ENCODE measurements around the gene LNP1.

LNP1 gene

DNA sequence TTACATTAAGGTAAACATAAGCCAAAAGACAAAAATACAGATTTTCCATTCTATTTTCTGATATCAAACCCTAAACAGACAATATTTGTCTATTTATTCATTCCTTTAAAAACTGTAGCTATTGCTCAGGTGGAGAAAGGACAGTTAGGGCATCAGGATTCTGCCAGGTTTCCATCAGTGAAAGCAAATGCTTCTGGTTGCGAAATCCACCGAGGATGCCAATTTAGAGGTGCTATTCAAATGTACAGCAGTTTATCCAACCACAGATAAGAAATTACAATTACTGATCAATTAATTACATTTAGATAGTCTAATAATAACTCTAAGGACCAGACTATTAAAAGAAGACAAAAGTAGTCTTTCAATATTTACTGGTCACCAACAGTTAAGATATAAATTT lies 4.4 kb upstream of the LNP1 start:
- ChIA-PET POLR2A (no interaction called here), CTCF (interaction anchor here (2.0 kb wide), 1 partner anchor 11 kb away, joined by 5 read pairs; no protein-coding TSS in a partner anchor)
- no peak for DNase-seq (ENCODE audit: extremely low spot score)
- TF ChIP-seq, protein P1, sequence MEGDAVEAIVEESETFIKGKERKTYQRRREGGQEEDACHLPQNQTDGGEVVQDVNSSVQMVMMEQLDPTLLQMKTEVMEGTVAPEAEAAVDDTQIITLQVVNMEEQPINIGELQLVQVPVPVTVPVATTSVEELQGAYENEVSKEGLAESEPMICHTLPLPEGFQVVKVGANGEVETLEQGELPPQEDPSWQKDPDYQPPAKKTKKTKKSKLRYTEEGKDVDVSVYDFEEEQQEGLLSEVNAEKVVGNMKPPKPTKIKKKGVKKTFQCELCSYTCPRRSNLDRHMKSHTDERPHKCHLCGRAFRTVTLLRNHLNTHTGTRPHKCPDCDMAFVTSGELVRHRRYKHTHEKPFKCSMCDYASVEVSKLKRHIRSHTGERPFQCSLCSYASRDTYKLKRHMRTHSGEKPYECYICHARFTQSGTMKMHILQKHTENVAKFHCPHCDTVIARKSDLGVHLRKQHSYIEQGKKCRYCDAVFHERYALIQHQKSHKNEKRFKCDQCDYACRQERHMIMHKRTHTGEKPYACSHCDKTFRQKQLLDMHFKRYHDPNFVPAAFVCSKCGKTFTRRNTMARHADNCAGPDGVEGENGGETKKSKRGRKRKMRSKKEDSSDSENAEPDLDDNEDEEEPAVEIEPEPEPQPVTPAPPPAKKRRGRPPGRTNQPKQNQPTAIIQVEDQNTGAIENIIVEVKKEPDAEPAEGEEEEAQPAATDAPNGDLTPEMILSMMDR (IDR thresholded peaks at IDR 0.05; ENCODE audit: control extremely low read depth, extremely low read depth, low read depth, missing control alignments) = no peak

DNA sequence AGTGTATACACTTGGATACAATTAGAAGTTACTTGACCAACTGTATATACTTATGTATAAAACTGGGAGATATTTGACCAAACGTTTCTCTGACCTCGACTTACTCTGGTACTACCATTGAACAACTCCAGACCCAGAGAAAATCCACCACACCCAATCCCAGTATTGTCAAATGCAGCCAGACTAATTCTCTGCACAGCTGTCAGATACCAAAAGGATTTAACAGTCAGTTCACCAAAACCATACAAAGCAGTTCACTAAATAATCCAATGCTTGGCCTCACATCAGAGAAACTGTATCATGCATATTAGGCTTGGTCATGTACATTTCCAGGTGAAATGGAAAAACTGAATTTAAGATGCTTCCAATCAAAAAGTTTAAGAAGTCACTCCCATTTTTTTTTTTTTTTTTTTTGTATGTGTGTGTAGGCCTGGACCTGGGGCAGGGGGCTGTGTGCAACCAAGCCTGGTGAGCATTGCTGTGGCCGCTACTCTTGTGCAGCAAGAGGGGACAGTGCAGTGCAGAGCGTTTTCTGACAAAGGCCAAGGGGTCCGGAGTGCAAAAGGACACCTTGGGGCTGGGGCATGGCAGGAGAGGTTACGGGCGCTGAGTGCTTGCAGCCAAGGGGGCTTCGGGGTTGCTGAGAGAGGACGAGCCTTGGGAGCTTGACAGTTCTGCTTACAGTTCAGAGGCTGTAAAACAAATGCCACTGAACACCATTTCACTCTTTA lies 1.8 kb upstream of the LNP1 start:
- ChIA-PET CTCF (interaction anchor here (1.3 kb wide), 1 partner anchor 82 kb away, joined by 3 read pairs; no protein-coding TSS in a partner anchor), POLR2A (no interaction called here)
- TF ChIP-seq, protein P1 (IDR thresholded peaks at IDR 0.05; ENCODE audit: control extremely low read depth, extremely low read depth, low read depth, missing control alignments) = no peak
- DNase-seq (ENCODE audit: extremely low spot score) = no peak

DNA sequence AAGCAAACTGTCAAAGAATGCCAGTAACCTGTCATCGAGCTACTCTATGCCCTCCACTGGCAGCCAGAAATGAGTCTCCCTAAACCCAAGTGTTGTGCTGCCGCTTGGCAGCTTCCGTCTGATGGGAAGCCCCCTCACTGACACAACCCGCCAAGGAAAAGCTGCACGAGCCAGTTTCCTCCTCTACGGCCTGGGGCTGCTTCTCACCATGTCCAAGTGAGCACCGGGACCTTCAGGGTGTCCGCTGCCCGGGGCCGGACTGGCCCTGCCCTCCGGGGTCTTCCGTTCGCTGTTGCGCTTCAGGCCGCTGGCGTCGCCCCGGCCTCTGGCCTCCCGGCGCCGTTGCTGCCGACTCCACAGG lies 940 bp upstream of the LNP1 start:
- POLR2A ChIA-PET = interaction anchor here (1.2 kb wide), 1 partner anchor 16 kb away, joined by 3 read pairs; no protein-coding TSS in a partner anchor
- DNase-seq (ENCODE audit: extremely low spot score) = peak; percentile 16
- CTCF ChIA-PET = interaction anchor here (1.3 to 2.1 kb wide), 4 partner anchors 16 to 191 kb away, joined by 3 to 5 read pairs (median 4); no protein-coding TSS in a partner anchor
- TF ChIP-seq, protein P1 (IDR thresholded peaks at IDR 0.05; ENCODE audit: control extremely low read depth, extremely low read depth, low read depth, missing control alignments) = no peak

DNA sequence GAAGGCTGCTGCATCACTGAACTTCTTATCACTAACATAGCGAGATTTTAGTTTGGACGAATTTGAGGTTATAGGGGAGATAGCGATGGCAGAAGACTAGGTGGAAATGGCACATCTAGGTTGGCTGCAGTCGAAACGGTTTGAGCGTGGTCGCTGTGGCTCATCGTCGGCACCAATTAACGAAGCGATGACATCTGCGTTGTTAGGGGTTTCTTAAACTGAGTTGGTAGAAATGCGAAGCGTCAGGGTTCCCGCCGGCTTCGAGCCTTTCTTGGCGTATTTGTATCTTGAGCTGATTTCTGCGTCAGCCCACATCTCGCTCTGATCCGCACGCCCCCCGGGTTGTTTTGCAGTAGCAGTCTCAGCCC lies 319 bp downstream of the LNP1 start:
- ChIA-PET CTCF (interaction anchor here (0.7 to 2.1 kb wide), 11 partner anchors 10 to 189 kb away, joined by 3 to 9 read pairs (median 4); no protein-coding TSS in a partner anchor), POLR2A (interaction anchor here (1.1 to 1.3 kb wide), 4 partner anchors 17 to 309 kb away, joined by 3 to 4 read pairs (median 3); partner anchors contain the start of genes TBC1D23 and TMEM45A)
- TF ChIP-seq, protein P1 (IDR thresholded peaks at IDR 0.05; ENCODE audit: control extremely low read depth, extremely low read depth, low read depth, missing control alignments) = no peak
- DNase-seq (ENCODE audit: extremely low spot score) = peak; percentile 17

DNA sequence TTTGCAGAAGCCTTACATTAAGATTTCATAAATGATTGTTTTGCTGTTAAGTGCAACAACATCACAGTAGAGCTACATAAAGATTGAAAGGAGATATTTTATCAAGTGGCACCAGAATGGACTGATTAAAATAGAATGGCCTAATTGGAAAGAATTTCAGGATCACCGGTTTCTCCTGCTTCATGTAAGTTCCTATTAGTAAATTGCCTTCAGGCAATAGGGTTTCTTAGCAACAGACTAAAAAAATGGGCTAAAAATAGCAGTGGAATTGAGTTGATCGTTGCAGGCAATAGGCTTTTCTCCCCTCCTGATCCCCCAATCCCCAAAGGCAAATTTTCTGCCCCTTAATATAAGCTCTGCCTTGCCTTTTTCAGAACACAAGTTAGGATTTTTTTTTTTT lies 917 bp downstream of the LNP1 start:
- no peak for DNase-seq (ENCODE audit: extremely low spot score)
- TF ChIP-seq, protein P1 (IDR thresholded peaks at IDR 0.05; ENCODE audit: control extremely low read depth, extremely low read depth, low read depth, missing control alignments) = no peak
- POLR2A ChIA-PET = interaction anchor here (1.1 to 1.5 kb wide), 3 partner anchors 67 to 309 kb away, joined by 3 to 5 read pairs (median 4); partner anchors contain the start of genes NIT2 and TBC1D23
- CTCF ChIA-PET = interaction anchor here (1.3 to 2.1 kb wide), 7 partner anchors 11 to 189 kb away, joined by 3 to 9 read pairs (median 5); no protein-coding TSS in a partner anchor

DNA sequence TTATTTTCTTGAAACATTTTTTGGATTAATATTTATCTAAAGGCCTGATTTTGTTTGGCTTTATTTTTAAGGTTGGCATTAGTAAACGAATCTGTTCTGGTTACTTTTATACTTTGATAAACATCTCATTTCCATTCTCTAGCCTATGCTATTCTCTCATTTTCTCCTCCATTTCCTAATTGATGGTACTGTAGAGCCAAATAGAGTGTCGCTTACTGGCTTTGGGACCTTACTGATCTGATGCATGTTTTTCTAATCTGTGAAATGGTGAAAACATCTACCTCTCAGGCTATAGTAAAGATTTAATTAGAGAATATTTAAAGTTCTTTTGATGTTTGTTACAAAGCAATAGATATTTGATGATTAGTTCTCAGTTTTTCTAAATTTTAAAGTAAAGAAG lies 1.6 kb downstream of the LNP1 start:
- DNase-seq (ENCODE audit: extremely low spot score) = no peak
- ChIA-PET CTCF (interaction anchor here (1.3 to 2.1 kb wide), 5 partner anchors 14 to 189 kb away, joined by 3 to 9 read pairs (median 3); no protein-coding TSS in a partner anchor), POLR2A (interaction anchor here (1.5 kb wide), 1 partner anchor 68 kb away, joined by 5 read pairs; the partner anchor contains the start of gene NIT2)
- TF ChIP-seq, protein P1 (IDR thresholded peaks at IDR 0.05; ENCODE audit: control extremely low read depth, extremely low read depth, low read depth, missing control alignments) = no peak
